K562 (cell line): Measurements from ENCODE around the gene BICDL1. TPM values are rescaled to one million over a fixed set of nuclear protein-coding genes. Genes with fewer than 3 reads are reported as not detected.

Experiments
- ATAC-seq: fragments of 200-7000 bp; cut with Tn5 transposase; 3 replicates; pipeline ENCODE4 v1.9.1; 2020; ENCODE audit warnings: moderate library complexity
- BruUV-seq: library from RNA; stranded (reverse); fragments of 400-500 nt; replicated peaks from 2 replicates; lab custom pipeline; 2021; lab: Mats Ljungman, UMichigan
- CTCF ChIA-PET: fragments of 300-600 bp; formaldehyde crosslinking; extraction: SDS; loops from one replicate; lab custom pipeline; 2021; ENCODE audit warnings: low intra/inter-chr PET ratio; lab: Yijun Ruan, JAX
- POLR2A ChIA-PET: fragments of 300-600, 350-650 bp; sonication (Branson Sonifier 250); formaldehyde crosslinking; extraction: SDS; loops from one replicate; lab custom pipeline; 2021; ENCODE audit warnings: antibody characterized with exemption, inconsistent platforms; lab: Yijun Ruan, JAX
- DNase-seq, 4 experiments: peaks; one replicate each; pipeline versions ENCODE4 v3.0.0 to v3.0.0-alpha.2; 2011 to 2018; ENCODE audit warnings: low spot score in 3 of 4, mixed read lengths in 3 of 4; ENCODE audit errors: extremely low read depth in 1 of 4
- FAIRE-seq: peaks from 2 replicates; lab custom pipeline; 2011; peaks lifted over from hg19 to GRCh38; lab: Jason Lieb, UNC
- H2AFZ ChIP-seq: 2 replicates; pipeline ENCODE4 v1.6.0; 2011; ENCODE audit warnings: low read depth, low read length, control low read depth, inconsistent platforms
- H3K27ac ChIP-seq: fragments of 200-600 bp; 3 replicates; pipeline ENCODE4 v1.8.0; 2011; ENCODE audit warnings: low read depth, mild to moderate bottlenecking, control low read depth, inconsistent platforms, low read length, moderate library complexity, mixed read lengths; ENCODE audit errors: extremely low read depth
- H3K27me3 ChIP-seq, 2 experiments: fragments of 300-600 bp in 1 of 2; 2 replicates in 1 of 2; 3 replicates in 1 of 2; pipeline versions ENCODE4 v1.6.0 to v1.8.0; 2011; ENCODE audit warnings: inconsistent platforms in 2 of 2, low read length in 2 of 2, mild to moderate bottlenecking in 1 of 2, mixed read lengths in 1 of 2, moderate library complexity in 1 of 2; ENCODE audit not compliant: control insufficient read depth in 2 of 2, insufficient read depth in 2 of 2
- H3K36me3 ChIP-seq: fragments of 300-600 bp; 3 replicates; pipeline ENCODE4 v1.8.0; 2011; ENCODE audit warnings: mild to moderate bottlenecking, low read length, inconsistent platforms; ENCODE audit not compliant: control insufficient read depth, insufficient read depth
- H3K4me1 ChIP-seq, 2 experiments: fragments of 200-600 bp in 1 of 2; replicated peaks in 1 of 2; 2 replicates in 1 of 2; 3 replicates in 1 of 2; pipeline versions ENCODE4 v1.5.1 to v1.8.0; 2011; ENCODE audit warnings: inconsistent platforms in 2 of 2, low read length in 2 of 2, mild to moderate bottlenecking in 1 of 2, mixed read lengths in 1 of 2, moderate library complexity in 1 of 2; ENCODE audit not compliant: control insufficient read depth in 2 of 2, insufficient read depth in 2 of 2
- H3K4me2 ChIP-seq: 2 replicates; pipeline ENCODE4 v1.6.1; 2011; ENCODE audit warnings: low read length, control low read depth, inconsistent platforms, mixed read lengths; ENCODE audit not compliant: insufficient read depth
- H3K4me3 ChIP-seq: fragments of 200-600 bp; sonication (generic), shearing (Covaris generic); 2 replicates; pipeline ENCODE4 v1.5.1; 2016; ENCODE audit warnings: control low read depth, inconsistent platforms
- H3K79me2 ChIP-seq: fragments of 200-600 bp; 3 replicates; pipeline ENCODE4 v1.8.0; 2011; ENCODE audit warnings: low read length, inconsistent platforms; ENCODE audit not compliant: control insufficient read depth, insufficient read depth
- H3K9ac ChIP-seq, 2 experiments: 2 replicates each; pipeline versions ENCODE4 v1.6.0 to v1.6.1; 2011; ENCODE audit warnings: low read depth in 2 of 2, low read length in 2 of 2, control low read depth in 1 of 2, inconsistent platforms in 1 of 2, mild to moderate bottlenecking in 1 of 2, mixed read lengths in 1 of 2; ENCODE audit not compliant: insufficient read depth in 1 of 2
- H3K9me1 ChIP-seq: one replicate; pipeline ENCODE4 v1.6.0; 2011; ENCODE audit warnings: inconsistent platforms, mild to moderate bottlenecking, low read length, moderate library complexity; ENCODE audit not compliant: control insufficient read depth, insufficient read depth
- H3K9me3 ChIP-seq: replicated peaks from 2 replicates; pipeline ENCODE4 v1.5.1; 2011; ENCODE audit warnings: low read depth, low read length, inconsistent platforms; ENCODE audit not compliant: control insufficient read depth, insufficient read depth
- H4K20me1 ChIP-seq: replicated peaks from 2 replicates; pipeline ENCODE4 v1.6.1; 2011; ENCODE audit warnings: low read length, inconsistent platforms, mixed read lengths; ENCODE audit not compliant: control insufficient read depth, insufficient read depth
- PHB ChIP-seq: fragments of 250-450 bp; sonication (Bioruptor Pico); IDR thresholded peaks from 2 replicates; pipeline ENCODE4 v1.5.0; 2021
- RFX1 ChIP-seq: fragments of 450-650 bp; IDR thresholded peaks from 2 replicates; pipeline ENCODE4 v1.6.1; 2016; ENCODE audit warnings: mild to moderate bottlenecking, moderate library complexity
- WGBS: fragments of 100-300 bp; shearing (Covaris generic); methylation state at CpG from one replicate; pipeline ENCODE4 v1.1.6; 2016; ENCODE audit warnings: low coverage, mixed read lengths; ENCODE audit not compliant: insufficient coverage; ENCODE audit errors: missing lambda C conversion rate; 5-methylcytosine and 5-hydroxymethylcytosine counted together
- in situ Hi-C: fragments of 300-500 bp; cut with MboI; formaldehyde crosslinking; loops from 4 replicates; pipeline ENCODE4 v1.15.0; 2018; ENCODE audit warnings: inconsistent platforms, mixed read lengths
- intact Hi-C: fragments of 100-400 bp; cut with micrococcal nuclease; formaldehyde crosslinking; loops from 2 replicates; pipeline ENCODE4 v1.14.2; 2022
- polyA plus RNA-seq, 8 experiments: library from polyadenylated mRNA; depleted of rRNA in 4 of 8; stranded (reverse) in 5 of 8; unstranded in 3 of 8; fragments of >200 nt; fragmentation: Nextera tagmentation in 2 of 8; fragmentation: Illumina TruSeq in 1 of 8; extraction: Ambion mirVana in 2 of 8; extraction: Trizol in 1 of 8; gene quantifications; 2 replicates each; pipeline versions ENCODE4 v1.2.1 to v1.2.3, GENCODE V29; 2011 to 2014; ENCODE audit warnings: inconsistent platforms in 1 of 8, missing spikeins in 1 of 8
- total RNA-seq, 7 experiments: library from RNA; depleted of rRNA in 6 of 7; stranded (reverse); fragments of >200 nt in 6 of 7; fragmentation: Illumina TruSeq in 2 of 7; extraction: Trizol in 2 of 7; gene quantifications; 2 replicates each; pipeline versions ENCODE4 v1.2.1 to v1.2.3, GENCODE V29; 2011 to 2021; ENCODE audit warnings: low replicate concordance in 1 of 7
- TF ChIP-seq, protein P1 (sequence below): fragments of 450-650 bp; formaldehyde crosslinking; IDR thresholded peaks from 2 replicates; pipeline ENCODE4 v1.4.0; 2020; ENCODE audit warnings: mild to moderate bottlenecking, moderate library complexity

The BICDL1 gene
- total and polyA plus RNA-seq, 9 of the 15 experiments (the other 6 are each of a cell fraction or from before 2014, with no cell fraction given), result 0.06 to 2.0 (median 0.58) TPM

DNA sequence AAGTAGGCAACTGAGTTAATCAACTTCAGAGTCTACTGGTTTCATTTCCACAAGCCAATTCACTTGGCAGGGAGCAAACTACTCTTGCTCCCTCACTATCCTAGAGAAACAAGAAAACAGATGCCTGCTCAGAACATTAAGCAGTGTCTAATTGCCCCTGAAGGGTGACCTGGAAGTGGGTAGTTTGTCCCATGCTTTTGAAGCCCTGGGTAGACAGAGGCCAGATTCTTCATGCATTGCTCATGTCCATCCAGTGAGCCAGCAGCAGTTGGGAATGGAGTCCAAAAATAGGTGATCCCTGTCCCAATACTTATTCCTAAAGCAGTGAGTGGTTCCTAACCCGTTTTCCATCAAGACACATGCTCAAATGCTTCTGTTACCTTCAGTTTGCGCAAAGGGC is 48.8 kb downstream of the BICDL1 start (continued):
- TF ChIP-seq, protein P1, sequence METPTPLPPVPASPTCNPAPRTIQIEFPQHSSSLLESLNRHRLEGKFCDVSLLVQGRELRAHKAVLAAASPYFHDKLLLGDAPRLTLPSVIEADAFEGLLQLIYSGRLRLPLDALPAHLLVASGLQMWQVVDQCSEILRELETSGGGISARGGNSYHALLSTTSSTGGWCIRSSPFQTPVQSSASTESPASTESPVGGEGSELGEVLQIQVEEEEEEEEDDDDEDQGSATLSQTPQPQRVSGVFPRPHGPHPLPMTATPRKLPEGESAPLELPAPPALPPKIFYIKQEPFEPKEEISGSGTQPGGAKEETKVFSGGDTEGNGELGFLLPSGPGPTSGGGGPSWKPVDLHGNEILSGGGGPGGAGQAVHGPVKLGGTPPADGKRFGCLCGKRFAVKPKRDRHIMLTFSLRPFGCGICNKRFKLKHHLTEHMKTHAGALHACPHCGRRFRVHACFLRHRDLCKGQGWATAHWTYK (CRISPR knock-in tag), result no peak
- TF ChIP-seq, all 486 proteins: peak for 0

DNA sequence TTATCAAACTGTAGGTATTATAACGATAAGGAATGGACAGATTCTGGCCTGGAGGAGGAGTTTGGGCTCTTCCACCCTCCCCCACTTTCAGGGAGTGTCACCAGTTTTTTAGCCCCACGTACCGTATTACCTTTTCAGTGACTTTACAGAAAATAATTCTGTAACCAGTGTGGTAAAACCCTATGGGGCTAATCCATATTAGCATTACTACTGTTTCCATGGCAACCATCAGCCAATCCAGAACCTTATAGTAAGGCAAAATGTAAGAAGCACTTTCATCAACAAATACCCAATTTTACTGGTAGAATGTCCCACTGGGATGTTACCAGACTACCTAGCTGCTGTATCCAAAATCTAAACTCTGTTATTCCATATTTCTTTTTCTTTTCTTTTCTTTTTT is 50.7 kb downstream of the BICDL1 start:
- DNase-seq (peak in 1 of 4 experiments; percentile 18), ATAC-seq (no peak), FAIRE-seq (no peak)
- no TSS peak for BruUV-seq
- Histone ChIP-seq H3K9me1 (no peaks in the 10 kb centered on the region), H4K20me1 (no peaks in the 10 kb centered on the region), H3K4me3 (no peak overlapping the region), H3K27ac (no peak overlapping the region), H3K79me2 (no peaks in the 10 kb centered on the region), H3K9me3 (no peaks in the 10 kb centered on the region), H3K4me2 (no peak overlapping the region), H3K4me1 (no peaks in the 10 kb centered on the region), H2AFZ (no peak overlapping the region), H3K9ac (no peak overlapping the region), H3K27me3 (peaks cover 12 to 17% of the 10 kb centered on the region in 2 experiments), H3K36me3 (no peaks in the 10 kb centered on the region)
- CTCF ChIA-PET, result no interaction called here
- intact Hi-C loops, result no loop called here
- WGBS, result 7% methylated on average over 3 of the region's 3 CpGs
- TF ChIP-seq PHB (CRISPR knock-in tag) (no peak), RFX1 (peak; percentile 91)
- POLR2A ChIA-PET, result no interaction called here
- in situ Hi-C loops, result no loop called here
